HL-60 (cell line): ENCODE data around the gene IGFL1.

Source experiments
- DNase-seq, 2 experiments: peaks; one replicate each; pipeline ENCODE4 v3.0.0-alpha.2; 2010 to 2020; ENCODE audit warnings: low read depth in 1 of 2, low spot score in 1 of 2
- H3K27ac ChIP-seq: fragments of 250-450 bp; sonication (Bioruptor Pico); replicated peaks from 2 replicates; pipeline ENCODE4 v1.5.1; 2020; ENCODE audit warnings: mild to moderate bottlenecking, moderate library complexity
- H3K27me3 ChIP-seq: fragments of 250-450 bp; sonication (Bioruptor Pico); 2 replicates; pipeline ENCODE4 v1.5.1; 2021; ENCODE audit warnings: mild to moderate bottlenecking, moderate library complexity; ENCODE audit not compliant: insufficient read depth, poor library complexity, severe bottlenecking
- H3K4me3 ChIP-seq: replicated peaks from 2 replicates; pipeline ENCODE4 v1.5.1; 2011; ENCODE audit warnings: mild to moderate bottlenecking, control low read depth, low read length; ENCODE audit not compliant: insufficient read depth
- CTCF ChIP-seq: IDR thresholded peaks from one replicate; pipeline ENCODE4 v1.5.1; 2011; ENCODE audit warnings: low read length, control low read depth, inconsistent platforms; ENCODE audit not compliant: insufficient read depth
- GABPA ChIP-seq: IDR thresholded peaks from 2 replicates; pipeline ENCODE4 v1.6.1; 2012; ENCODE audit warnings: low read depth
- POLR2AphosphoS5 ChIP-seq: IDR thresholded peaks from 2 replicates; pipeline ENCODE4 v1.6.1; 2012; ENCODE audit warnings: low read depth
- REST ChIP-seq: IDR thresholded peaks from 2 replicates; pipeline ENCODE4 v1.6.1; 2012; ENCODE audit warnings: low read depth; ENCODE audit not compliant: insufficient replicate concordance
- SPI1 ChIP-seq: IDR thresholded peaks from 2 replicates; pipeline ENCODE4 v1.6.1; 2012; ENCODE audit warnings: low read depth, mild to moderate bottlenecking, borderline replicate concordance
- long read RNA-seq: library from polyadenylated mRNA; unstranded; transcript quantifications from one replicate; pipeline ENCODE4 v2.0.0, GENCODE V29; 2020

IGFL1 gene
- long read RNA-seq, result 0 reads

GRCh38 chr19:46229442-46229841 lies at the start of gene IGFL1:
TSS of gene IGFL1 (plus strand) at chr19:46229742. CDS start at chr19:46229775, 33 bp downstream.
- TF ChIP-seq GABPA (no peak), REST (no peak), CTCF (no peak), SPI1 (no peak), POLR2AphosphoS5 (no peak)
- no peak within 1 kb of the TSS for H3K4me3 ChIP-seq
- peaks cover 5% of the 10 kb centered on the region for H3K27me3 ChIP-seq
- no peak for DNase-seq
- no peak within 1 kb of the TSS for H3K27ac ChIP-seq

- TF ChIP-seq SPI1 (no peak), GABPA (no peak), REST (no peak), POLR2AphosphoS5 (no peak), CTCF (no peak)
- H3K27me3 ChIP-seq, result no peaks in the 10 kb centered on the region
- H3K4me3 ChIP-seq, result no peak overlapping the region
- no peak for DNase-seq
- no peak overlapping the region for H3K27ac ChIP-seq
Observed at GRCh38 chr19:46180701-46181387, 48.7 kb upstream of the IGFL1 start.

GRCh38 chr19:46181388-46181779 lies 48.2 kb upstream of the IGFL1 start:
- no peak overlapping the region for H3K27ac ChIP-seq
- no peak for TF ChIP-seq CTCF
- TF ChIP-seq SPI1, result no peak
- TF ChIP-seq GABPA, result no peak
- no peak for TF ChIP-seq REST
- TF ChIP-seq POLR2AphosphoS5, result no peak
- no peaks in the 10 kb centered on the region for H3K27me3 ChIP-seq
- peak in 1 of 2 experiments; percentile 12 for DNase-seq
- H3K4me3 ChIP-seq, result no peak overlapping the region
